Mucosa of descending colon (tissue), 3 donors: ENCODE data around the gene ADNP. TPM values are rescaled to one million over a fixed set of nuclear protein-coding genes. Genes with fewer than 3 reads are reported as not detected.

ENCODE experiments used
- ATAC-seq: fragments of 200-7000 bp; cut with Tn5 transposase; one replicate; pipeline ENCODE4 v1.9.1; 2020; ENCODE audit warnings: mild to moderate bottlenecking, moderate library complexity
- DNase-seq, 3 donors: peaks; one replicate each; pipeline ENCODE4 v3.0.0-alpha.2; 2020
- H3K36me3 ChIP-seq: fragments of 200-600 bp; one replicate; pipeline ENCODE4 v1.8.0; 2021; ENCODE audit warnings: low read depth, mild to moderate bottlenecking
- H3K4me1 ChIP-seq: fragments of 200-600 bp; one replicate; pipeline ENCODE4 v1.8.0; 2021; ENCODE audit warnings: low read depth, mild to moderate bottlenecking
- H3K4me3 ChIP-seq: fragments of 200-600 bp; one replicate; pipeline ENCODE4 v1.8.0; 2021; ENCODE audit warnings: mild to moderate bottlenecking
- H3K9me3 ChIP-seq: fragments of 200-600 bp; one replicate; pipeline ENCODE4 v1.8.0; 2021; ENCODE audit warnings: mild to moderate bottlenecking
- intact Hi-C, 2 donors: fragments of 100-400 bp; cut with DNase I in 1 of 2; cut with micrococcal nuclease in 1 of 2; formaldehyde crosslinking; loops; one replicate each; pipeline versions ENCODE4 v1.11.0 to v1.11.1; 2022; cut with DNase I, micrococcal nuclease
- total RNA-seq, 3 donors: library from RNA; stranded (reverse); fragmentation: NEBNext Ultra II Directional in 2 of 3; extraction: Animal tissue kit (Norgen Biotek cat#: 25700) in 2 of 3; gene quantifications; one replicate each; pipeline versions ENCODE4 v1.2.1 to v1.2.4, GENCODE V29; 2021 to 2023
- TF ChIP-seq, protein P1 (sequence below): fragments of 200-600 bp; IDR thresholded peaks from one replicate; pipeline ENCODE4 v1.8.0; 2022; ENCODE audit warnings: antibody characterized with exemption, mild to moderate bottlenecking
- donor health status: DM: no; HTN: no; CAD: no; lungs with moderate emphysema.
- donor health status: DM: no; HTN: no; CAD: no.
- donor health status: DM: no; HTN: yes; CAD: no.

Gene ADNP
- total RNA-seq, 3 donors from 2014 or later: 51.3 to 68.6 (median 61.4) TPM

DNA sequence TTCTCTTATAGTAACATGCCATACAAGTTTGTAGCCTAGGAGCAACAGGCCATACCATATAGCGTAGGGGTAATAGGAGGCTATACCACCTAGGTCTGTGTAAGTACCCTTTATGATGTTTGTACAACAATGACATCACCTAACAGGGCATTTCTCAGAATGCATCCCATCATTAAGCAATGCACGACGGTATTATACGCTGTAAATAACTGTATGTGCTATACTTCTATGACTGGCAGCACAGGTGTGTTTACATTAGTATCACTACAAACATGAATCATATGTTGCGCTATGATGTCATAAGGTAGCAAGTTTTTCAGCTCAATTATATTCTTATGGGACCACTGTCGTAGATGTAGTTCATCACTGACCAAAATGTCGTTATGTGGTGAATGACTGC lies 31.0 kb downstream of the ADNP start:
- H3K4me3 ChIP-seq: no peak overlapping the region
- H3K4me1 ChIP-seq: no peaks in the 10 kb centered on the region
- DNase-seq (no peak), ATAC-seq (peak; percentile 33)
- intact Hi-C loops: no loop called here
- TF ChIP-seq, protein P1, sequence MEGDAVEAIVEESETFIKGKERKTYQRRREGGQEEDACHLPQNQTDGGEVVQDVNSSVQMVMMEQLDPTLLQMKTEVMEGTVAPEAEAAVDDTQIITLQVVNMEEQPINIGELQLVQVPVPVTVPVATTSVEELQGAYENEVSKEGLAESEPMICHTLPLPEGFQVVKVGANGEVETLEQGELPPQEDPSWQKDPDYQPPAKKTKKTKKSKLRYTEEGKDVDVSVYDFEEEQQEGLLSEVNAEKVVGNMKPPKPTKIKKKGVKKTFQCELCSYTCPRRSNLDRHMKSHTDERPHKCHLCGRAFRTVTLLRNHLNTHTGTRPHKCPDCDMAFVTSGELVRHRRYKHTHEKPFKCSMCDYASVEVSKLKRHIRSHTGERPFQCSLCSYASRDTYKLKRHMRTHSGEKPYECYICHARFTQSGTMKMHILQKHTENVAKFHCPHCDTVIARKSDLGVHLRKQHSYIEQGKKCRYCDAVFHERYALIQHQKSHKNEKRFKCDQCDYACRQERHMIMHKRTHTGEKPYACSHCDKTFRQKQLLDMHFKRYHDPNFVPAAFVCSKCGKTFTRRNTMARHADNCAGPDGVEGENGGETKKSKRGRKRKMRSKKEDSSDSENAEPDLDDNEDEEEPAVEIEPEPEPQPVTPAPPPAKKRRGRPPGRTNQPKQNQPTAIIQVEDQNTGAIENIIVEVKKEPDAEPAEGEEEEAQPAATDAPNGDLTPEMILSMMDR: no peak
- no peaks in the 10 kb centered on the region for H3K9me3 ChIP-seq
- H3K36me3 ChIP-seq: no peaks in the 10 kb centered on the region

DNA sequence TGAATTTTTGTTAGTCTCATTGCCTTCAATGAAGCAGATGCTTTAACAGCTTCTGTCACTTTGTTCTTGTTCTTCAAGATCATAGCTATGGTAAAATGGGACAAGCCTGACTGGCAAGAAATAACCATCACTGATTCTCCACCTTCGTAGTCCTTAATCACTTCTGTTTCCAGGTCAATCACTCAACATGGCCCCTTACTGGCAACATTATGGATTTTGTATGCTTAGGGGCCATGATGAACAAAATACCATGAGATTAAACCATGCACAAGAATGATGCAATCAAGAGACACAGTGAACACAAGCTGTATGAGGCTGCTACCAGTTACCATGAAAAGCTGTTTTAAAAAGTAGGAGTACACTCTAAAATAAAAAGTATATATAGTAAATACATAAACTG lies 32.8 kb downstream of the ADNP start:
- H3K9me3 ChIP-seq: no peaks in the 10 kb centered on the region
- TF ChIP-seq, protein P1: no peak
- DNase-seq: no peak
- no peaks in the 10 kb centered on the region for H3K4me1 ChIP-seq
- intact Hi-C loops: no loop called here
- no peak for ATAC-seq
- no peaks in the 10 kb centered on the region for H3K36me3 ChIP-seq
- no peak overlapping the region for H3K4me3 ChIP-seq

GRCh38 chr20:50895111-50895830 lies 36.0 kb downstream of the ADNP start:
- intact Hi-C loops: no loop called here
- ATAC-seq (peak; percentile 93), DNase-seq (no peak)
- TF ChIP-seq, protein P1: no peak
- H3K9me3 ChIP-seq: no peaks in the 10 kb centered on the region
- no peaks in the 10 kb centered on the region for H3K4me1 ChIP-seq
- no peak overlapping the region for H3K4me3 ChIP-seq
- no peaks in the 10 kb centered on the region for H3K36me3 ChIP-seq

GRCh38 chr20:50893620-50894019 lies 37.6 kb downstream of the ADNP start:
- intact Hi-C loops: no loop called here
- no peaks in the 10 kb centered on the region for H3K4me1 ChIP-seq
- DNase-seq: no peak
- no peak for ATAC-seq
- TF ChIP-seq, protein P1: no peak
- no peaks in the 10 kb centered on the region for H3K36me3 ChIP-seq
- no peak overlapping the region for H3K4me3 ChIP-seq
- H3K9me3 ChIP-seq: no peaks in the 10 kb centered on the region

DNA sequence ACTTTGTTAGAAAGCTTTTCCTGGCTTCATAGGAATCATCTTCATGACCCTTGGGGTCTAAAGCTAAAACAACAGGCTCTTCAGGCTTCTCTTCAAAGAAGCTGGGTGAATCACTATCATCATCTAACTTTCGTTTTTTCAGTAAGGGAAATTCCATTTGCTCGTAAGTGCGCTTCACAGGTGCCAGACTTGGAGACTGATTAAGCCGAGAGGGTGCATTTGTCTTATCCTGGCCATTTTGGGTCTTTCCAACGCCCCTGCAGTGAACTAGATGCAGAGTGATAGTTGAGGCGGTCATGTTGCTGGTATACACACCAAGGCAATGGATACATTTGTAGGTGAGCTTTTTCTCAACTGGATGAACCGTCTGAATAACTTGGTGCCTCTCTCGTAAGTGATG lies 38.8 kb downstream of the ADNP start:
- no peaks in the 10 kb centered on the region for H3K4me1 ChIP-seq
- TF ChIP-seq, protein P1: no peak
- no peaks in the 10 kb centered on the region for H3K9me3 ChIP-seq
- intact Hi-C loops: no loop called here
- H3K36me3 ChIP-seq: no peaks in the 10 kb centered on the region
- ATAC-seq (no peak), DNase-seq (no peak)
- no peak overlapping the region for H3K4me3 ChIP-seq
